ENCODE measurements around the gene SLTM. TPM values are rescaled to one million over a fixed set of nuclear protein-coding genes. Genes with fewer than 3 reads are reported as not detected.

SLTM gene
- total and polyA plus RNA-seq, 5 experiments from 2014 or later: 52.1 to 170 (median 65.8) TPM

GRCh38 chr15:58830556-58830955 is 102.9 kb downstream of the SLTM start:
- no peaks in the 10 kb centered on the region for H3K27me3 Mint-ChIP-seq
- peaks cover 0 to 9% (median 0%) of the 10 kb centered on the region in 4 donors for H3K4me1 Mint-ChIP-seq
- H3K27ac Mint-ChIP-seq: no peak overlapping the region
- H3K36me3 Mint-ChIP-seq: peaks cover 5 to 59% (median 18%) of the 10 kb centered on the region in 3 donors
- no peak for DNase-seq
- POLR2A ChIA-PET: no interaction called here
- no peaks in the 10 kb centered on the region for H3K9me3 Mint-ChIP-seq
- ATAC-seq: no peak
- H3K4me3 Mint-ChIP-seq: no peak overlapping the region

Other genes with a start within 250 kb of the SLTM start
- gene ADAM10, start 184.0 kb downstream of the SLTM start, total RNA-seq: 100 to 1,000 TPM; 136 to 150 TPM
- 100 to 1,000 TPM in 1 of 3 donors, 10 to 100 TPM in 2; 96.4 to 108 (median 98.8) TPM for gene ADAM10, start 184.0 kb downstream of the SLTM start, polyA plus RNA-seq
- gene MINDY2, start 162.4 kb downstream of the SLTM start, total RNA-seq: 10 to 100 TPM; 11.1 to 11.5 TPM
- 1 to 10 TPM; 8.5 to 9.5 (median 9.4) TPM for gene MINDY2, start 162.4 kb downstream of the SLTM start, polyA plus RNA-seq
- gene RNF111, start 54.0 kb upstream of the SLTM start, total RNA-seq: 10 to 100 TPM; 51.4 to 58.2 TPM
- gene RNF111, start 54.0 kb upstream of the SLTM start, polyA plus RNA-seq: 10 to 100 TPM; 12.1 to 14.3 (median 14.0) TPM
- gene CCNB2, start 171.5 kb upstream of the SLTM start, total RNA-seq: under 1 TPM; 0.52 to 0.80 TPM
- gene CCNB2, start 171.5 kb upstream of the SLTM start, polyA plus RNA-seq: under 1 TPM in 1 of 3 donors, not detected in 2; 0.34 TPM